Activated T-helper 1 cell treated with anti-CD3 and anti-CD28 coated beads, Interleukin-2, amount 50 U/mL, for 16 hours (primary cell): ENCODE measurements around the gene C16orf96.

Source experiments
- DNase-seq, 2 donors: peaks; one replicate each; pipeline ENCODE4 v3.0.0-alpha.2; 2020; ENCODE audit warnings: low read depth in 1 of 2, low spot score in 1 of 2

The C16orf96 gene

DNA sequence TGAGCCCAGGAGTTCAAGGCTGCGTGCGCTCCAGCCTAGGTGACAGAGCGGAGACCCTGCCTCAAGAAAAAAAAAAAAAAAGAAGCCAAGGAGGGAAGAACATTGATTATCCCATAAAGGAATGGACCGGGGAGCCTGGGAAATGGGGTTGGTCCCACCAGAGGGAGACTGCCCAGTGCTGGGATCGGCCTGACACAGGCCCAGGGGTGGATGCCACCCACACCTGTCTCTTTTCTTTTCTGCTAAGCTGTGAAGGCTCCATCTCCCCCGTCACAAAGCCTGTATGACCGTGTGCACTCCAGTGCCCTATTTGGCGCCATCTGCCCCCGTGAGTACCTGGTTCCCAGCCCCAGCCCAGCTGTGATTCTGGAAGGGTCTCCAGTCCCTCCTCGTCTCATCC, 42.9 kb downstream of the C16orf96 start:
- no peak for DNase-seq

DNA sequence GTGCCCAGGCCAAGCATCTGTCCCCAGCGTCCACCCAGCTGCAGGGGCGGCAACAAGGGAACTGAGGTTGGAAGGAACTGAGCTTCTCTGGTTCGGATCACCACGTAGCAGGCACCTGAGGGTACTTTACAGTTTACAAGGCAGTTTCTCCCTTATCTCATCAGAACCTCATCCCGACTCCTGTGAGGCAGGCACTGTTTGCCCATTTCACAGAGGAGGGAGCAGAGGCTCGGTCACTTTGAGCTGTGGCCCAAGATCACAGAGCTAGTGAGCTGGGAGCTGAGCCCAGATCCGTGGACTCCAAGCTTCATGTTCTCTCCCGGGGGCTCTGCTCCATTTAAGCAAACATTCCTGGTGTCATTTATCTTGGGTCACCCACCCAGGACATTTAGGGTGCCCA, 43.4 kb downstream of the C16orf96 start:
- no peak for DNase-seq

DNA sequence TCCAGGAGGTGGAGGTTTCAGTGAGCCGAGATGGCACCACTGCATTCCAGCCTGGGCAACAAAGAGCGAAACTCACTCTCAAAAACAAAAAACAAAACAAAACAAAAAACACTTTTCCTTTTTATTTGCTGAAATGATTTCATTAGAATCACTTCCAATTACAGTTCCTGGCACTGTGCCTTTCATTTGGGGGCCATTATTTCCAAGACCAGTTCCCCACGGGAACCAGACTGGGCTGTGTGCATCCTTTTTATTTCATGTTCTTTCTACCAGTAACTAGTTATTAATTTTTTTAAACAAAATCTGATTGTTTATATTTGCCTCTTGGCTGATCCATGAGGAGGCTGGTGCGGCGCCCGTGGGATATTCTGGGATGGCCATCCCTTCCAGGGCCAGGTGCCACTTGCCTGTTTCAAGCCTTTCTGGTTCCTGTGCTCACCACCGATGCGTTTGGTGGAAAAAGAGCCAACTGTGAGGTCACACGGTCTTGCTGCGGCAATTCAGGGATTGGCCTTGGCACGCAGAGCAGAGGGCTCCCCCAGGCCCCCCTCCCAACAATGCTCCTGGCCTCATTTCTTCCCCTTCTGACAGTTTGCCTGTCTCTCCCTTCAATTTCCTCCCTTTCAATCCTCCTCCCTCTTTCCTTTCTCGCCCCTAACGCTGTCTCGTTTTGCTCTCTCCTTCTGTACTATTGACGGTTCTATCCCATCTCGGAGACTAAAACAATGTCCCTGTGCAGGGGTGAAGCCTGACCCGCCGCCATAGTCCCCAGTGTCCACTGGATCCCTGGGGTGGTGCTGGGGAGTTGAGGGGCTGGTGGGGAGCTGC, 45.1 kb downstream of the C16orf96 start:
- DNase-seq, result no peak

DNA sequence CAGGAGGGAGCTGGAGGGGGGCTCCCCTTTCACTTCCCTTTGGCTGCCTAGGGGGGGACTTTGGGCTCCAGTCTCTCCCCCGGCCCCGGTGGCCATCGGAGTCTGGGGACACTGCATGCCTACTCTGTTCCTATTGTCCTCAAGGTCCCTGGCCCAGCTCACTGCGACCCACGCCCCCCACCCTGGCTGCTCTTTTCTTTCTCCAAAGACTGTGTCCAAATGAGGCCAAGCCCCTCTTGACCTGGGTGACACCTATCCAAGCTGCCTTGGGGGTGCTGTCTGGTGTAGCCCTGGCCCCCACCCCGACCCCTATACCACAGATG, 45.7 kb downstream of the C16orf96 start:
- DNase-seq, result no peak

DNA sequence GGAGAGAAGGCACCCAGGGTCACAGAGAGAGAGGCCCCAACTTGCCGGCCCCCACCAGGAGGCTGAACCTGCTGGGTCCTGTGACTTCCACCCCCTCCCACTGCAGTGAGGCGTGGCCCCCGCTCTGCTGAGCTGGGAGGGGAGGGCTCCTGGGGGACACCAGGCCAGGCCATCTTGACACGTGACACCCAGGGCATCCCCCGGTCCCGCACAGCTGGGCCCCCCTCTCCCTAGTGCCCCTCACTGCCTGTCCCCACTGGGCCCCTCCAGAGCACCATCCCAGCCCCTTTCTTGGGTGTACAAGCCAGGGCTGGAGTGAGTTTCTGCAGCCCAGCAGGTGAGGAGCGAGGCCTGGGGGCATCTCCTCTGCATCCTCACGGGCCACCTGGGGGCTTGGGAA, 46.2 kb downstream of the C16orf96 start:
- no peak for DNase-seq

DNA sequence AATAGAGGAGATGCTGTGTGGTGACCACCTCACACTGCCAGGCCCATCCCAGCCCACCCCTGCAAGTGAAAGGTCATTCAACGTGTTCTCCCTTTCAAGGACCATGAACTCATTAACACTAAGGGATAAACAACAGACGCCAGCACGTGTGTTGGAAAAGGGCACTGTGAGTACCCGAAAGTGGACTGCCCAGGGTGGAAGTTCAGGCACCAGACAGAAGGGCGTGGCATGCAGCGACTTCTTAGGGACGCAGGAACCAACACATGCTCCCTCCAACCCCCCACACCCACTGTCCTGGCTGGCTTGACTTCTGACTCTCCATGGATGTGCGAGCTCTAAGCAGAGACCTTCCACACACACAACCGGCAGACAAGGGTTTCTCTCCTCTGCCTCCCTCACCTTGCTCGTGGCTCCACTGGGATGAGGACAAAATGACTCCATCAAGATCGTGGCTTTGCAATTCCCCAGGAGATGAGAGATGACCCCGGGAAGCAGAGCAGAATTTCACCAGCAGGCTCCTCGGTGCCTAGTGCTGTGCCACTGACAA, 47.6 kb downstream of the C16orf96 start:
- no peak for DNase-seq

DNA sequence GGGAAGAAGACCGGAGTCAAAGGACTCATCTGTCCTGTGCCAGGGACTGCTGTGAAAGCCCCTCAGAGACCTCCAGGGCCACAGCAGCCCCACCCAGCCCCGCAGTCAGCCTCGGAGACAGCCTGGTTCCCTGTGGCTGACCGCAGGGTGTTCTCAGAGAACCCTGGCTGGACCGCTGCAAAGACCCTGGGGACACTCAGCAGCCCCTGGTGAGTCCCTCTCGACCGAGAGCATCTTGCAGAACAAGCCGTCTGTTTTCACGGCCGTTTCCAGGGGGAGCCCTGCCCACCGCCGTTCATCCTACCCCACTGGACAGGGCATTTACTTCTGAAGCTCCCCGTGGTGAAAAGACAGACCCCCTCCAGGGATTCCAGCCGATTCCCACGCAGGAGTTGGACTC, 48.3 kb downstream of the C16orf96 start:
- DNase-seq, result no peak

DNA sequence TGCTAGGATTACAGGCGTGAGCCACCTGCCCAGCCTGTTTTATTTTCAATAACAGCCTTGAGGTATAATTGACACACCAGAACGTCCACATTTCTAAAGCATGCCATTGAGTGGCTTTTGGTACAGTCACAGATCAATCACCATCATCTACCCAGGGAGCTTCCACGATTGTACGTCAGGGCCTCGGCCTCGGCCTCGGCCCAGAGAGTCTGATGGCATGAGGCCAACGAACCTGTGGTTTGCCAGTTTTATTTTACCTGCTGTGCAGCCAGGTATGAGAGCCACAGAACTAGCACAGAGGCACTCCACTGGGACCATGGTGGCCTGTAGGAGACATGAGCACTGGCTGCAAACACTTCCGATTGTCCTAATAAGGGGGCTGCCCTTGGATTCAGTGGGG, 50.2 kb downstream of the C16orf96 start:
- no peak for DNase-seq

DNA sequence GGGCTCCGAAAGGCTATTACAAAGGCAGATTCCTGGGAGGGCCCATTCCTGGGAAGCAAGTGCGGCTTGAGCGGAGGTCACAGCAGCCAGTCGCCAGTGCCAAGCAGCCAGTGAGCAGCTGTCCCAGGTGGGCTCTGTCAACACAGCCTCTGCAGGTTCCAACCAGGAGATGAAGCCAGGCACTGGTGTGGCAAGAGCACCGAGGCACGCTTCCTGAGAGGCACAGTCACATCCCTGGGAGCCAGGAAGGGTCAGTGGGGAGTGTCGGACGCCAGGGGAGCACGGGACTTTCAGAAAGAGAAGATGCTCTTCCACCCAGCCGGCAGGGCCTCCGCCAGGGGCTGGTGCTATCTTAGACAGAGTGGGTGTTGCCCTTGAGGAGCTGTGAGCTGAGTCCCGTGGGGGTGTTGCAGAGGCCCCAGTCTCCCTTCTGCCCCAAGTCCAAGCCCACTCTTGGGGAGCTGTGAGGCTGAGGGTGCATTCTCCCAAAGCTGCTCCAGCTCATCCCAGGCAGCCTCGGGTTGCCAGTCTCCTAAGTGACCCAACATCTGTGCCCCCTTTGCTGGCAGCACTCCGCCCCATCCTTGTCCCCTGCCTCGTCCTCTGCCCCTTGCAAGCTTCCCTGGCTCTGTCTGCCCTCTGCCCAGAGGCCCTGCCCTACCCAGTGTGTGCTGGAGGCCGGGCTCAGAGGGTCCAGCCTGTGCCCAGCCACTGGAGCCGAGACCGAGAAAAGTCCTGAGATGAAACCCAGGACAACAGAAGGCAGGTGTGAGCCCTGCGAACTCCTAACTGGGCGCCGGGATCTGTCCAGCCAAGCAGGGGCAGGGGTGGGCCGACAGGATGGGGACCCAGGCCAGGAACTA, 51.9 kb downstream of the C16orf96 start:
- DNase-seq, result no peak

DNA sequence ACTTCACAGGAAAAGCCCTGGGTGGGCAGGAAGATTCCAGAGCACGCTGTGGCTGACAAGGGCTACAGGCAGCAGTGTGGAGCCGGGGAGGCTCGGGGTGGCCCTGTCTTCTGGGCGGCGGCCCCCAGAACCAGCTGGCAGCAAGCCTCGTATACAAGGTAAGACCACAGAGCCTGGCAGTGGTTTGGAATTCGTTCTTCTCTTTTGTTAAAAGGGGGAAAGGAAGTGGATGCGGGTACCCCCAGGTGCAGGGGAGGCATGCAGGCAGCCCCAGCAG, 52.5 kb downstream of the C16orf96 start:
- DNase-seq, result no peak

DNA sequence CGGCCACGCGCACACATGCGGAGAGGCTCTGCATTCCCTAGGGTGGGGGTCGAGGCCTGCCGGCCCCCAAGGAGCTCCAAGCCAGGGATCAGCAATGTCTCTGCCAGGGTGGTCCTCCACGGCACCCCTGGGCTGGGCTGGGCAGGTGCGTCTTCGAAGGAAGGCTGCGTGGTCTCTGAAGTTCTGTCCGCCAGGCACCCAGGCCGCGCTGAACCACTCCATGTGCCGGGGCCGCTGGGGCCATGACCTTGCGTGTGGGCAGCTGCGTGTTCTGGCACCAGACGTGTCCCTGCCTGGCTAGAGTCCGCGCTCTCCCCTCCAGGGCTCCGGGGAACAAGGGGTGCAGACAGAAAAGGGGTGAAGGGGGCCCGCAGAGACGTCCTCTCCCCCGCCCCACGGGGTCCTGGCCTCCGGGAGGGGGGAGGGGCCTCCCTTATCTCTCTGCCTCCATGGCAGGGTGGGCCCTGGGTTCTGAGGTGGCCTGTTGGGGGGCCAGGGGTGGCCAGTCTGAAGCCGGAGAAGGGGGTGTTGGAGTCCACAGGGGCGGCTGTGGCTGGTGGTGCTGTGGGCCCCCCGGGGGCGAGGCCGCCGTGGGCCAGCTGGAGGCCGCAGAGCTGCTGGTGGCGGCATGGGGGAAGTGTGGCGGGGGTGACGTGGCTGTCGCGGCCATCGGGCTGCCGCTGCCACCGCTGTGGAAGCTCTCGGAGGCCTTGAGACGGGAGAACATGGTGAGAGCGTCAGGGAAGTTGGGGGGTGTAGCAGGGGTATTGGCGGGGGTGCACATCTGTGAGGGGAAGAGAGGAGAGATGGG, 53.3 kb downstream of the C16orf96 start:
- no peak for DNase-seq

DNA sequence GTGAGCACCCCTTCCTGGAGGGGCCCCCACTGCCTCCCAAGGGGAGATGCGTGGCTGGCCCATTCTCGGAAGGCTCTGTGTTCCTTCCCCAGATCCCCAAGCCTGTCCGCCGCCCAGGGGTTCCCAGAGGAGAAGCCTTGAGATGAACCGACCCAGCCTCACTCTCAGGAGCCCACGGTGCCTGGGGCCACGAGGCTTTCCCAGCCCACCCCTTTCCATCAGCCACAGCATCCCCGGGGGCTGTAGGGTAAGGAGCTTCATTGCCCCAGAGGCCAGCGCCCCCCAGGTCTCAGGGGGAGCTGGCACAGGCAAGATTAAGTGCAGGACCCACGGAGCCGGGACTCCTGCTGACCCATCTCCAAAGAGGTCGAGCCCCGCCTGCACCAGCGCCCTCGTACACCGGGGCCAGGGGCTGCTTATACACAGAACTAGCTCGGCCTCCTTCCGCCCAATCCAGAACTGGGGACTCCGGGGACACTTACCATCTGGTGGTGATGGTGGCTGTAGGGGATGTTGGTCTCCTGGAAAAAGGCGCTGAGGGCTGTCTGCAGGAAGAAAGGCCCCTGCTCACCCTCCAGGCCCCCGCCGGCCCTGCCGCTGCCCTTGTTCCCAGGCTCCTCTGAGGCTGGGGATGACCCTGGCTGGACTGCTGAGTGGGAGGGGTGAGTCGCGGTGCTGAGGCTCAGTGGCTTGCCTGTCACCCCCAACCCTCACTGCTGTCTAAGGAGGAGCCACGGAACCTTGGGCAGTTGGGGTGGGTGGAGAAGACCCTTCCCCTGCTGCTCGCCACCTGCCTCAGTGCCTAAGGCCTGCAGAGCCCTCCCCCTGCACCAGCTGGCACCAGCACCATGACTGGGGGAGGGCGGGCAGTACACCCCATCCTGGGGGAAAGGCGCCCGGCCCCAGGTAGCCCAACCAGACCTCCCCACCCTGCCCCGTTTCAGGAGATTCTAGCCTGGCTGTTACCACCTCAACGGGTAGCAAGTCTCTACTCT, 54.2 kb downstream of the C16orf96 start:
- DNase-seq, result no peak

DNA sequence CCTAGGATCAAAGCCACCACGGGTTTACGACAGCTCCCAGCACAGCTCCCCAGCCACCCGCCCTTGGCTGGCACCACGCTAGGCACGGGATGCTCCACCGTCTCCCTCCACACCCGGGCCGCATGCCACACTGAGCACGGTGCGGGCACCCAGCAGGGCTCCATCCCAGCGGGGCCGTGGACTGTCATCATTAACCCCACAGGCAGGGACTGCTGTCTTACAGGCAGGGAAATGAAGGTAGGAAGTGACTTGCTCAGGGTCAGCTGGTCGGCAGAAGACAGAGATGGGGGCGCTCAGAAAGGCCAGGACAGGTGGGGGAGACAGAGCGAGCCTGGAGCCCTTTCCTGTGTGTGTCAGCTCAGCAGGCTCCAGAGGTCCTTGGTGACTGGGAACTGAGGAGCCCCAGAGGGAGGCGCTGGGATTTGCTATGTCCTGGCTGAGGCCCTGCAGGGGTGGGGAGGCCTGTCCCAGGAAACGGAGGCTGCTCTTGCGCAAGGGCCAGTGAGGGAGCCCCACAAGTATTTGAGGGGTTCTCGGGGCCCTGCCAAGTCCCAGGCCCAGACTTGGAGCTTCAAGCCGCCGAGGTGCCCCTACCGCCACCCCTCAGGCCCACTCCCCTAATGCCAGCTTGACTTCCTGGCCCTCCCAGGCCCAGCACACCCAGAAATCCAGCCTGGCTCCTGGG, 55.3 kb downstream of the C16orf96 start:
- no peak for DNase-seq

DNA sequence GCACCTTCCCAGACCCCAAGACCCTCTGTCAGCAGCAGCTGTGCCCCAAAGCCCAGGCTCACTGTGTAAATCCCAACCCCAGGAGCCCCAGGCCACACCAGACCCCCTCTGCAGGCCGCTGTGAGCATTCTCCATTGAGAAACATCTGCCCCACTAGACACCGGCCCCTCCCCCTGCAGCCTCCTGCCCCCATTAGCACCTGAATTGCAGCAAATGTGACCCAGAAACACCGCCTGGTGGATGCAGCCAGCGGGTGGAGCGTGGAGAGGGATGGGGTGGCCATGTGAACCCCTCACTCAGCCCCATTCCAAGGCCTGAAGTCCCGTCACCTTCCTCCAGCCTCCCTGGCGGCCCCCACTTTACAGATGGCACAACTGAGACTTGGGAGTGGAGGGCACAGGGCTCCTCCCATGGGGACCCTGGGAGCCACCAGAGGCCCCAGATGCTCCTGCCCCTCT, 56.4 kb downstream of the C16orf96 start:
- no peak for DNase-seq

DNA sequence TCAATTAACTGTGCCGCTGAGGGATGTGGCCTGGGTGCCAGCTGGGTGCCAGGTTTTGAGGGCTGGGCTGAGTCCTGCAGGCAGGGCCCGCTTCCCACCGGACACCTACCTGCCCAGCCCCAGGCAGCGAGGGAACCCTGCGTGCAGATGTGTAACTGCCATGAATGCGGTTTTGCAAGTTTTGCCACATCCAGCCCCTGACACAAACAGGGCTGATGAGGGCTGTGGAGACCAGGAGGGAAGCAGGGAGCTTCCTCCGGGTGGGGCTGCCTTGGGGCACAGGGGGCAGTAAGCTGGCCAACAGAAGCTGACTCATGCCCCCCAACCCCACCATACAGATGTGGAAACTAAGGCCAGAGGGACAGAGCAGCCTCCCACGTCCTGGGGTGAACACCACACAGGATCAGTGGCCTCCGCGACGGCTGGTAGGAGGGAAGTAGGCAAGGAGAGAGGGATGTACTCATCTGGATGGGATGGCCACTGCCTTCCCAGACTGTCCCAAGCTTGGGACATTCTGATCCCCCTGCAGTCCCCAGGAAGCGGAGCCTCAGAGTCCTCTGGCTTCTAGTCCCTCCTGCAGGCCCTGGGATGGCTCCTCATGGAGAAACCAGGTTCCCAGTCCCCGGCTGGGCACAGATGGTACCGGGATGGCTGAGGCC, 57.0 kb downstream of the C16orf96 start:
- no peak for DNase-seq

DNA sequence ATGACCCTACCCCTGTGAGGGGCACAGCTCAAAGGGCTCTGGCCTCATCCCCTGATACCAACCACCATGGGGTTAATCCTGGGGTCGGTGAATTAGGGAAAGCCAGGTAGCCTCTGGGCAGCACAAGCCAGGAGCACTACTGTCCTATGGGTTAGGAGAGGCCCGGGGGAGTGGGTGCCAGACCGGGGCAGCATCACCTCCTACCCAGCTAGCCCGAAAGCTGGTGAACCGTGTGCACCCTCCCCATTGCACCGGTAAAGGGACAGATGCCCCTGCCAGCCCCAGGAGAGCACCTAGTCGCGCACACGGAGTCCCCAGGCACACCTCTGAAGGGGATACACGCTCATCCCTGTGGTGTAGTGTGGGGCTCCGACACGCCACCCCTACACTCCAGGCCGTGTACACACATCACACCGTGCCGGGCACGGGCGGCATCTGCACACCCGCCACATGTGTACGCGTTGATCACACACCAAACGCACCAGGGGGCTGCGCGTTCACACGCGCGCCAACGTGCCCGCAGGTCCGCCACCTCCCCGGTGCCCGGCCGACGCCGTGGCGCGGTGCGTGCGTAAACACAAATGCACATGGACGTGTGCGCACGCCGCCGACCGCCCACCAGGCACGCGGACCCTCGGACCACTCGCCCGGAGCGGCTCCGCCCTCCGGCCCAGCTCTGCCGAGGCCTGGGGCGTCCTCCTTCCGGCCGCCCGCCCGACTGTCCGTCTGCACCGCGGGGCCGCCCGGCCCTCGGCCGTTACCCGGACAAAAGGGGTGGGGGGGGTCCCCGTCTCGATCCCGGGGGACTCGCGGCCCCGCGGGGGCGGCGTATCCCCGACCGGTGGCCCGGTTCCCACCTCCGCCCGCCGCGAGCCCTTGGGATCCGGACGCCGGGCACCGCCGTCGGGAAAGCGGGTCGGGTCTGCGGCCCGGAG, 57.8 kb downstream of the C16orf96 start:
- no peak for DNase-seq

DNA sequence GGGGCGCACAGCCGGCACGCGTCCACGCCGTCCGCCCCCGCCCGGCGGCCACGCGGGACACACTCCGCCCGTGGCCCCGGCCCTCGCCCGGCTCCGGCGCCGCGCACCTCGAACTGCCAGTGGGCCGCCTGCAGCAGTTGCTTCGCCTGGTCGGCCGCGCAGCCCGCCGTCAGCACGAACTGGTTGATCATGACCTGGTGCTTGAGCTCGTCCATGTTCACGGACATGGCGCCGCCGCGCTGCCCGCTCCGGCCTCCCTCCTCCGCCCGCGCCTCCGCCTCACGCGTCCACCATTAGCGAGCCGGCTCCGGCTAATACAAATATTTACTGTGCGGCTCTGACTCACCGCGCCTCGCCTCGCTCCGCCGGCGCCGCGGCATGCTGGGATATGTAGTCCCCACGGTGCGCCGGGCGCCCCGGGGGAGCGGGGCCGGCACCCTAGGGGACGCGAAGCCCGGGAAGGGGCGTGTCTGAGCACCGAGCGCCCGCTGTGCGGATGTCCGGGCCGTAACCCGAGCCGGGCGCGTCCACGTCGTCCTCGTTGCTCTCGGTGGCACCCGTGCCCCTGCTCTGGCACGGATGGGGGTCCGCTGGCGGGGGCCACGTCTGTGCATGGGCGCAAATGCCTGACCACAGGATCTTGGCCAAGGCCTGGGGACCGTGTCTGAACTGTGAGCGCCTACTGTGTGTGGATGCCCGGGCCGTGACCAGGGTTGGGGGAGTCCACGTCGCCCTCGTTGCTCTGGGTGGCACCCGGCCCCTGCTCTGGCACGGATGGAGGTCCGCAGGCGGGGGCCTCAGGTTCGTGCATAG, 58.6 kb downstream of the C16orf96 start, which contains the start of gene UBALD1:
UBALD1 (minus strand) TSS at position 318 of the 813 bp plus-strand sequence; CDS start at position 227, 91 bp downstream.
- peak; percentile 36 to 68 for DNase-seq
